GM21515 (cell line): Measurements from ENCODE around the gene ABCC8.
A peak's percentile ranks its signal among the peaks of the same experiment; 100 is the strongest.

Experiments used
- ATAC-seq: cut with Tn5 transposase; IDR thresholded peaks from one replicate; pipeline ENCODE4 v1.9.1; 2021; ENCODE audit not compliant: unreplicated experiment

ABCC8 gene

GRCh38 chr11:17354601-17354991 is 122.0 kb downstream of the ABCC8 start:
- no peak for ATAC-seq

GRCh38 chr11:17353821-17354600 is 122.6 kb downstream of the ABCC8 start:
- ATAC-seq, result no peak

GRCh38 chr11:17352950-17353820 is 123.5 kb downstream of the ABCC8 start:
- peak; percentile 46 for ATAC-seq

- no peak for ATAC-seq
These were observed 125.0 kb downstream of the ABCC8 start, which contains the start of gene NCR3LG1 for GRCh38 chr11:17351510-17352176. TSS of gene NCR3LG1 (plus strand) at chr11:17351800. CDS start at chr11:17351970, 170 bp downstream.

- ATAC-seq, result no peak
These were observed 125.5 kb downstream of the ABCC8 start for GRCh38 chr11:17351172-17351509.

- no peak for ATAC-seq
These were observed 126.0 kb downstream of the ABCC8 start for GRCh38 chr11:17350455-17351171.

- ATAC-seq, result no peak
These were observed 129.0 kb downstream of the ABCC8 start for GRCh38 chr11:17347676-17348075.

- ATAC-seq, result no peak
These were observed 132.7 kb downstream of the ABCC8 start for GRCh38 chr11:17343907-17344306.

- ATAC-seq, result no peak
These were observed 133.4 kb downstream of the ABCC8 start for GRCh38 chr11:17343257-17343656.
